Activated CD4-positive, alpha-beta T cell treated with anti-CD3 and anti-CD28 coated beads, Interleukin-2, amount 50 U/mL, for 1 hour (primary cell): ENCODE measurements around the gene PROSER3.

Experiments used
- DNase-seq: peaks from one replicate; pipeline ENCODE4 v3.0.0-alpha.2; 2020

Gene PROSER3

DNA sequence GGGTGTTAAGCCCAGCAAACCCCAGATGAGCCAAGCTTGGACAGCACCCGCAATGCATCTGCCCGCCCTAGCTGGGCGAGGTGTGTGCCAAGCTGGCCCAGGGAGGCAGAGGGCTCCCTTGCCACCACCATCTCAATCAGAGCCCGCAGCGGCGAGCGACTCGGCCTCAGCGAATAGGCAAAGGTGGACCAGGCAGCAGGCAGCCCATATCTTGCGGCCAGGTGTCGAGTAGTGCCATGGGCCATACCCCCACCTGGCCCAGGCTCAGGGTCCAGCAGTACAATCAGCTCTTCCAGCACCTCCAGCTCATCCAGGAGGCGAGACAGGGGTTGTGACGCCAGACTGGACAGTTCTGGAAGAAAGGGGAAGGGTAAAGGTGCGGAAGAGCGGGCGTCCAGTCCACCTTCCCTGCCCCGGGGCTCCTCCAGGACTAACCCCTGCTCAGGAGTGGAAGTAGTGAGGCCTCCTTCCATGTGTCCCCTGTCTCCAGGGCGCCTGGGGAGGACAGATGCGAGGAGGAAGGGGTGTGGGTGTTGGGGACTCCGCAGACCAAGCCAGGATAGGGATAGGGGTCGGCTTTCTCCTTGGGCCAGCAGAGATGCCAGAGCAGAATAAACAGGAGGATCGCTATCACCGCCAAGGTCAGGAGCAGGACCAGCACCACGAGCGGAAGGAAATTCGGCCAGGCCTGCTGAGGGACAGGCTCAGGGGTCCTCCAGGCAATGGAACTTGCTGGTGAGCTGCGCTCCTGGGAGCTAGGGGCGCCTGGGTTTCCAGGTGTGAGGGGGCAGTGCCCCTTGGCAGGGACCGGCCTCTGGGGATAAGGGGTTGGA is 18.5 kb upstream of the PROSER3 start:
- no peak for DNase-seq

DNA sequence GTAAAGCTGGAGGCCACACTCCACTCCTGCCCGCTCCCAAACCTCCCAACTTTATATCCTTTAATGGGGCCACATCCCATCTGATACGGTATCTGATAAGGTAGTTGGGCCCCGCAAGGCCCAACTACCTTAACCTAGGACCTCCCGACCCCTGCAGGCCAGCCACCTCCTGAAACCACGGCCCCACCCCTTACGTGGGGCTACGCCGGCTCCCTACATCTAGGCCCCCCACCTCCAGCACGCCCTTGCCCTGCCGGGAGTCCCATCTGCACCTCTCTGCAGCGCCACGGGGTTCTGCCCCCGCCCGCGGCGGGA is 17.9 kb upstream of the PROSER3 start:
- DNase-seq = no peak

DNA sequence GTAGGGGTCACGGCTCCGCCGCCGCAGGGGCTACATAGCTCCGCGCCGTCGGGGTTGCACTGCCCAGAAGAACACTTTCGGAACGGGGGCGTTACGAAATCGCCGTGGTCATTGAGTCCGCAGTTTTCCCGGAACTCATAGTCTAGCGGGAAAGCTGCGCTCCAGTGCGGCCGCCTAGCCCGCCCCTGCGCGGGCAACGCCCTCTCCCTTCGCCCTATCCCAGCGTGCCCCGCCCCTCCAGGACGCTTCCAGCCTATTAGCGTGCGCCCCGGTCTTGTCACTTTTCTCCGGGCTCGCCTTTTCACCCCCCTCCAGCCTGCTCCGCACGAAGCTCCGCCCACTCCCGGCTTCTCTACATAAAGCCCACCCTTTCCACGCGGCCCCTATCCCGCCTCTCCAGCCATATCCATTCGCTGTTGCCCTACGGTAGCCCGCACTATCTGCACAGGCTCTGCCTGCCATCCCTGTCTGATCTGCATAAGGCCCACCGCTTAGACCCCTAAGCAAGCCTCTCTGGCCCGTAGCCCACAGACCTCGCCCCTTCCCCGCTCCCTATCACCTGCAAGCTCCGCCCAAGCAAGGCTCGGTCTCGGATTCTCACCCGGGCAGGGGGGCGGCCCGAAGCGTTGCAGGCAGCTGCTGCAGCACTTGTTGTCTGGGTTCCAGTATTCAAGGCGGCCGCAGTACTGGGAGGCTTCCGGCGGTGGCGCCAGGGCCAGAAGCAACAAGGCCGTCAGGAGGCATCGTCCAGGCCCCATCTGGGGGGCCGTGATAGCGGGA is 17.4 kb upstream of the PROSER3 start:
- DNase-seq = peak; percentile 94

DNA sequence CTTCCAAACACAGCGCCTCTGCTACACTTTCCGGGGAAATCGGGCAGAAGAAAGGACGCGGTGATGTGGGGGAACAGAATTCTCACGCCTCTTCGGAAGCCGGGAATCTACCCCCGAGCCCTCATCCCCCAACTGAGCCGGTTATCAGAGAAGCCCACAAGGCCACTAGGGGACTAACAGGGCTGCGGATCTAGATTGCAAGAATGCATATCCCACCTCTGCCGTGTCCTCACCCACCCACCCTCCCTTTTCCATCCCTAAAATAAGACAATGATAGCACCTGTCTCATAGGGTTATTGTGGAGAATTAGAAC is 16.8 kb upstream of the PROSER3 start:
- DNase-seq = no peak

DNA sequence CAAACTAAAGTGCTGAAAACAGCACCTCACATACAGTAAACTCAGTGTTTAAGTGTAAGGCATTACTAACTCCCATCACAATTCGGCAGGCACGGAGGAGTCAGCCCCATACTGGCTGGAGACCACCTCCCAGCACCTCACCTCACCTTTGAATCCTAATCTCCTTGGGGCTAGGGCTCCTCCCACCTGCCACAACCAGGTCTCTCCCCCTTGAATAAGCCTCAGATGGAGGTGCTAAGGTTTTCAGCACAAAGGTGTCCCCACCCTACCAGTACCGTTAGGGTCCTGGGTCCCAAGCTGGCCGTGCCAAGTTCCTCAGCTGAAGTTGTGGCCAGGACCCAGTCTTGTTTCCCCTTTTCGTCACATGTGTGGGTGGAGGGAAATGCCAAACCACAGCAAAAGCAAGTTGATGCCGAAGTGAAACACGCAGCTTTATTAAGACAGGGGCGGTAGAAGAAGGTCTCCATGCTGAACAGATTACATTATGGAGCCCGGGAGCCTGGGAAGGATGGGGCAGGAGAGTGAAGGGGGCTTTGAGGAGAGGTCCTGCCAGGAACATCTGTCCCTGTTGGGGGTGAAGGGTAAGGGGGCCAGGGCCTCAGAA is 15.8 kb upstream of the PROSER3 start, which contains the start of gene IGFLR1:
Gene IGFLR1, minus strand, starts transcription at position 332 of the 604 bp plus-strand sequence. CDS start 1,272 bp downstream, outside the sequence.
- peak; percentile 50 for DNase-seq

DNA sequence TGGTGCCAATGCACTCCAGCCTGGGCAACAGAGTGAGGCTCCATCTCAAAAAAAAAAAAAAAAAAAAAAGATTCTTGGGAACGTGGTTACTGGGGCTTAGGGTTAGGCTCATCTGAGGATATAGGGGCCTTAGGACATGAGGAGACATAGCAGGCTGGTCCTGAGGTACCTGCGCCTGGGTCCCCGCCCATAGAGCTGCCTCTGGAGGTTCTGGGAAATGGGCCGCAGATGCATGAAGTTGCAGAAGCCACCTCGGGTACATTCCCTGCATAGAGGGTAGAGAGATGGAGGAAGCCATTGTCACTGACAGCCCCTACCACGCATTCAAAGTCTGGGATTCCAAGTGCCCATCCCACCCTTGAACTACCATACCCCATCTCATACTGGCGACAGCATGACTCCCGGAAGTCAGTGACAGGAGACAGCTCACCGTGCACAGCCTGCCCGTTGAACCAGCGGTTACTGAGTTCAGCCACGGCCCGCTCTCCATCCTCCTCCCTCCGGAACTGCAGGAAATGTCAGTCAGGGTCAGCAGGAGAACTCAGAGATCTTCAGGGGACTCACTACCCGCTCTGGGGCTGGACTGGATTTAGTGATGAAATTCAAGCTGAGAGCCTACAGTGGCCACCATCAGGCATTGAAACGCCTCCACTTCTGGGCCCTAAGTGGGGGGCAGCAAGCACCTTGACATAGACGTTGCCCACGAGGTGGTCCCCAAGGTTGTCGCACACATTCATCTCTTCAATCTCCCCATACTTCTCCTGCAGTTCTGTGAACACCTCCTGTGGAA is 14.1 kb upstream of the PROSER3 start:
- DNase-seq = no peak

DNA sequence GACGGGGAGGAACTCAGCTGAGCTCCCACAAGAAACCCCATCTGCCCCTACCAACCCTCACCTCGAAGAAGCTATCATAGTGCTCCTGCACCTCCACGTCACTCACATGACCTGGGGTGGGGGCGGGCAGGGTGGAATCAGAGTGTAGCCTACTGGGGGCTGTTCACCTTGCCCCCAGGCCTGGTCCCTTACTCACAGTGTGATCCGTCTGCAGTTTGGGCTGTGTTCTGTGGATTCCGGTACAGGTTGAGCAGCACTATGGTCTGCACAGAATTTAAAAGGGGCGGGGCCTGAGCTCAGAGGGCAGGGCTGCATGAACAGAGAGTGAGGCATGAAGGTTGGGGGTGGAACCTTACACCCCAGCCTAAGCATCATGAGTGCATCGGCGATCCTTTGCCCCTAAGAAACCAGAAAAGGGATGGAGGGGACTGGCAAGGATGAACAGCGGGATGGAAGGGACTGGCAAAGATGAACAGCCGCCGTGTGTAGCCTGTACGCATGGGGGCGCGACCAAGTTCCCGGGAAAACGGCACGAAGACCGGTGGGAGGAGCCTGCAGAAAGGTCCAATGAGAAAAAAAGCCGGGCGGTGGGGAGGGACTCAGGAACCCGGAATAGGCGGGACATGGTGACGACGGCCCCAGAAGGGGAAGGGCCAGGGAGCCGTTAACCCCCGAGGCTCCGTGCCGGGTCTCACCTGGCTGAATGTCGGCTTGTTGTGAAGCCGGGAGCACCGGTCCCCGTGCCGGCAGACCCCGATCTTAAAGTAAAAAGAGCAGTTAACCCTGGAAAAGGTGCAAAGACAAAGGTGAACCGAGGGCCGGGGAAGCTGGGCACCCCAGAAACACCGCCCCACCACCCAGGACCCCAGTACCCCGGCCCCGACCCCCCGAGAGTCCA is 13.3 kb upstream of the PROSER3 start:
- DNase-seq = peak; percentile 90

DNA sequence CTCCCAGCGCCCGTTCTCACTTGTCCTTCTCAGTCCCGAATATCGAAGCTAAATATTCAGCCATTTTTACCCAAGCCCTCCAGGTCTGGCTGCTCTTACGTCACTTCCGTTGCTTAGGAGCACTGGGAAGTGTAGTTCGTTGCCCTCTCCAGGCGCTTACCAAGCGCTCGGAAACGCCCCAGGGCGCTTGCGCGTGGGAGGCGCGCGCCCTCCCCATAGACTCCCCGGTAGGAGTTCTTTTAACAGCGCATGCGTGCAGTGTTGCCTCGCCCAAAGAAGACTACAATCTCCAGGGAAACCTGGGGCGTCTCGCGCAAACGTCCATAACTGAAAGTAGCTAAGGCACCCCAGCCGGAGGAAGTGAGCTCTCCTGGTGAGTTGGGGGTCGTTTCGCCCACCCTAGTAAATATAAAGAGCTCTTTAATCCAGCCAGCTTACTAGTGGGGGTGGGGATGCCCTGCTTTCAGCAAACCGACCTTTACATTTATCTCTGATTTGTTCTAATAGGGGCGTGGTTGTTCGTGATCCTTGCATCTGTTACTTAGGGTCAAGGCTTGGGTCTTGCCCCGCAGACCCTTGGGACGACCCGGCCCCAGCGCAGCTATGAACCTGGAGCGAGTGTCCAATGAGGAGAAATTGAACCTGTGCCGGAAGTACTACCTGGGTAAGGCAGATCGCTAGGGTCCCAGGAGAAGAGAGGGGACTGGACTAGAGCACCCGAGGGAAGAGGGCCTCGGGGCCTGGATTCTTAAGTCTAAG is 12.5 kb upstream of the PROSER3 start, which contains the start of the genes PSENEN and U2AF1L4:
Gene PSENEN, plus strand, starts transcription at position 324 of the 759 bp plus-strand sequence. Its CDS starts 280 bp downstream, at position 604.
Gene U2AF1L4, minus strand, starts transcription at position 91 of the 759 bp plus-strand sequence. Its CDS starts 27 bp downstream, at position 64.
- peak; percentile 92 for DNase-seq

DNA sequence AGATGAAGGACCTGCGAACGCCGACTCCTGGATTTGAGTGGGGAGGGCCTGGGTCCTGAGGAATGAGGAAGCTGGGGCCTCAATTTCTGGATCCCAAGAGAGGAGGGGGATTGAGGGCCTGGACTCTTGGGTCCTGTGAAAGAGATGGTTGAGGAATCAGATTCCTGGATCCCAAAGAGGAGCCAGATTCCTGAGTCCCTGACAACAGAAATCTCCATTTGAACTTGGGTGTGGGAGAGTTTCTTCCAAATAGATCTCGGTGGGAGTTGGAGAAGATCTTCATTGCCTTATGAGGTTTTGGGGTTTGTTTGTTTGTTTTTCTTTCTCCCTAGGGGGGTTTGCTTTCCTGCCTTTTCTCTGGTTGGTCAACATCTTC is 11.9 kb upstream of the PROSER3 start:
- no peak for DNase-seq

DNA sequence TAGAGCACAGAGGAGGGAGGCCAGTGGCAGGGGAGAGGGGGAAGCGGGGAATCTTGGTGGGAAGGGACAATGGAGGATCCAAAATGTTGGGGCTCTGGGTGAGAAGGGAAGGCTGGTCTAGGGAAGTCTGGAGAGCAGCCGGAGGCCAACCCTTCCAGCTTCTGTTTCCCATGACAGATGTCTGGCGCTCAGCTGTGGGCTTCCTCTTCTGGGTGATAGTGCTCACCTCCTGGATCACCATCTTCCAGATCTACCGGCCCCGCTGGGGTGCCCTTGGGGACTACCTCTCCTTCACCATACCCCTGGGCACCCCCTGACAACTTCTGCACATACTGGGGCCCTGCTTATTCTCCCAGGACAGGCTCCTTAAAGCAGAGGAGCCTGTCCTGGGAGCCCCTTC is 11.4 kb upstream of the PROSER3 start:
- no peak for DNase-seq

DNA sequence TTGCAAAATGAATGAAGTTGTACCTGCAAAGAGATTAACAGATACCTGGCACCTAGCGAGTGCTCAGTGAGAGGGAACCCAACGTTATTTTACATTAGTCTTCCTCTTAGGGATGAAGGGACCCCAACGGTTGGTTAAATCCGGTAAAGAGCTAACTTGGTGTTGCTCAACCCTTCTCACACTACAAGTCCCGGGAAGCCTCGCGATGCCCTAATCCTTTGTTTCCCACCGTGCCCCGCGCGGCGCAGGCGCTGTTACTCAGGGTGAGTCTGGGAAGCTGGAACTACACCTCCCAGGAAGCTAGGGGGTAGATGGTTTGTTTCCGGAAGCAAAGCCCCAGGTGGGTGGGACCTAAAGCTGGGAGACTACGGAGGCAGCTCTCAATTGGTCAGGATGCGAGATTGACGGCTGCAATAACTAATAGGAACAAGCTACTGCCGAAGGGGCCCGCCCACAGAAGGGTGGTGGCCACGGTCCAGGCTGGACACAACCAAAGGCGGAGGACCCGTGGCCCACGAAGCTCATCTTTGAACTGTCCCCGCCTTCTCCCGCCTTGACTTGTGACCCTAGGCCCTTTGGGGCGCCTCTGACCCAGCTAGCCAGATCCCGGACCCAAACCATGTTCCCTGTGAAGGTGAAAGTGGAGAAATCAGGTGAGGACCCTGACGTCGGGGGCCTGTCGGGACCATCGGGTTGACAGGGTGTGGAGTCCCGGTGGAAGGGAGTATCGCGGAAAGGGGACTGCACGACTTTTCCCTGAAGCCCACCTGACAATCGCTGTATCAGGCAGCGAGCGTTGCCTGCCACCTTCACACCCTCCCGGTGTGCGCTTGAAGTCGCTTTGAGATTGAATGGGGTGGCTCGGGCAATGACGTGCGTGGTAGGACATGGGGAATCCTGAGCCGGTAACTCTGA is 9.6 kb upstream of the PROSER3 start, which contains the start of gene LIN37:
Gene LIN37, plus strand, starts transcription at position 471 of the 915 bp plus-strand sequence. Its CDS starts 149 bp downstream, at position 620.
- peak; percentile 97 for DNase-seq

DNA sequence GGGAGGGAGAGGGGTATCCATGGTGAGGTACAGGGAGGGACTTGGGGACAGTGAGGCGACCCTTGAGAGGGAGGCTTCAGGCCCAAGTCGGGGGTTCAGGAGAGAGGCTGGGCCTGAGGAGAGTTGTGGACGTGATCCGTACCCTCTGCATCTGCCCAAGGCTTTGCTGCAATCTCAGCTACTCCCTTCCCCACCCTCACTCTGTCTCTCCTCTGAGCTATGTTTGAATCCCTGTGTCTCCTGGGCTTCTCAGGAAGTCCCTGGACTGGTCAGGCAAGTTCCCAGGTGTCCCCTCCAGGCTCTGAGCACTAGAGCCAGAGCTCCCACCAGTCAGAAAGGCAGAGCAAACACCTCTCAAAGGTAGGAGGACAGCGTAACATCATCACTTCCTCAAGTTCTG is 7.8 kb upstream of the PROSER3 start:
- no peak for DNase-seq

DNA sequence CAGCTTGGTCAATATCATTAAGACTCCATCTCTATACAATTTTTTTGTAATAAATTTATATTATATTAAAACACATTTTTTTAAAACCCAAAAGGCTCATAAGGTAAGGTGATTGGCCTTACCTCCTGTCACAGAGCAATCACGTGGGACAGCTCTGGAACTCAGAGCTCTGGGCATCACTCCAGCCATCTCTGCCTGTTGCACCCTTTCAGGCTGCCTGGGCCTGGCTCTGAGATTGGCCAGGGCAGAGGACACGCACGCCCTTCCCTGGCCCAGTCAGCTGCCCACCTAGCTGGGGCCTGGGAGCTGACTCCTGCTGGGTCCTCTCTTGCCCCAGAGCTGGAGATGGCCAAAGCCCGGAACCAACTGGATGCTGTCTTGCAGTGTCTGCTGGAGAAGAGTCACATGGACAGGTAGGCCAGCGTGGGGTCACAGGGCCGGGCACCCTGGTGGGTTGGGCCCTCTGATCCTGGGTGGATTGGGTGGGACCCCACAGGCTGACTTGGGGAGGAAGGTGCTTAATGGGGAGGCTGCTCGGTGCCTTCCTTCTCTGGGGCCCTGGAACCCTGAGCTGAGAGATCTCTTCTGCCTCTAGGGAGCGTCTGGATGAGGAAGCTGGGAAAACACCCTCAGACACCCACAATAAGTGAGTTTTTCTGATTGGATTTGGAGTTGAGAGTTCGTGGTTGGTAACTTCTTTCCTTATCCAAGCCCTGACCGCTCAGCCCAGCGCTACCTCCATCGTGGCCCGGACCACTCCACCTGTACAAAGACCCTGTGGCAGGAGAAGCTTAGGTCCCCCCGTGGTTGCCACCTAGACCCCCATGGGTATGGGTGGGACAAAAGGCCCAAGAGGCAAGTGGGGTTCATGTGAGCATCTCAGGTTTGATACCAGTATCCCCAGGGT is 5.9 kb upstream of the PROSER3 start:
- no peak for DNase-seq

DNA sequence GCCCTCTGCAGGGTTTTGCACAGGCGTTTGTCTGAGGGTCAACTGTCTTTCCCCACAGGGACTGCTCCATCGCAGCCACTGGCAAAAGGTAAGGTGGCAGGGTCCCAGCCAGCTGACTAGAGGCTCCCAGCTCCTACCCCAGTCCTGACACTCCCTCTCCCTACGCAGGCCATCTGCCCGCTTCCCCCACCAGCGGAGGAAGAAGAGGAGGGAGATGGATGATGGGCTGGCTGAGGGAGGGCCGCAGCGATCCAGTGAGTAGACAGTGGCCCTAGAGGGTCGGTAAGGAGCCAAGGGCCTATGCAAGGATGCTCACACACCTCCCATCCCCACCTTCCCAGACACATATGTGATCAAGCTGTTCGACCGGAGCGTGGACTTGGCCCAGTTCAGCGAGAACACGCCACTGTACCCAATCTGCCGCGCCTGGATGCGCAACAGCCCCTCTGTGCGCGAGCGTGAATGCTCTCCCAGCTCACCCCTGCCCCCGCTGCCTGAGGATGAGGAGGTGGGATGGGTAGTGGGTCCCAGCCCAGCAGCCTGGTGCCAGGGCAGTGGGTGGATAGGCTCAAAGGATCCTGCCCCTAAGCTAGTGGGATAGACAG is 5.1 kb upstream of the PROSER3 start:
- DNase-seq = no peak

DNA sequence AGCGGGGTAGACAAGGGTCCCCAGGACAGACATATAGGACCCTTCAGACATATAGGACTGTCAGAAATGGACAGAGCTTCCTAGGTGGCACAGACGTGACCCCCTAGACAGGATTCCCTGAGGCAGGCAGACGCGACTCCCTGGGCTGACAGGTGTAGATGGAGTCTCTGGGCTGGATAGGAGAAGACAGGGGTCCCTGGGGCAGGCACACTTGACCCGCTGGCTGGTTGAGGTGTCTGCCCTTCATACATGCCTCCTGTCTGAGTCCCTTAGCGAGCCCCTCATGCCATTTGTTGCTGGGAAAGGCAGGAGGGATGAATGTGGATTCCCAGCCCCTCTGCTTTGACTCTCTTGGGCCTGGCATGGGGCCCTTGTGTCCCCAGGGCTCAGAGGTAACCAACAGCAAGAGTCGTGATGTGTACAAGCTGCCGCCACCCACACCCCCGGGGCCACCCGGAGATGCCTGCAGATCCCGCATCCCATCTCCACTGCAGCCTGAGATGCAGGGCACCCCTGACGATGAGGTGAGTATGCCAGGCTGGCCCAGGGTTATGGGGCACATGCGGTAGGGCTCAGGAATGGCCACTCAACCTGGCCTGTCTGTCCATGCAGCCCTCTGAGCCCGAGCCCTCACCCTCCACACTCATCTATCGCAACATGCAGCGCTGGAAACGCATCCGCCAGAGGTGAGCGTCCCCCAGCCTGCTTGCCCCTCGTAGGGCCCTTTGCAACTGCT is 4.2 kb upstream of the PROSER3 start:
- no peak for DNase-seq

DNA sequence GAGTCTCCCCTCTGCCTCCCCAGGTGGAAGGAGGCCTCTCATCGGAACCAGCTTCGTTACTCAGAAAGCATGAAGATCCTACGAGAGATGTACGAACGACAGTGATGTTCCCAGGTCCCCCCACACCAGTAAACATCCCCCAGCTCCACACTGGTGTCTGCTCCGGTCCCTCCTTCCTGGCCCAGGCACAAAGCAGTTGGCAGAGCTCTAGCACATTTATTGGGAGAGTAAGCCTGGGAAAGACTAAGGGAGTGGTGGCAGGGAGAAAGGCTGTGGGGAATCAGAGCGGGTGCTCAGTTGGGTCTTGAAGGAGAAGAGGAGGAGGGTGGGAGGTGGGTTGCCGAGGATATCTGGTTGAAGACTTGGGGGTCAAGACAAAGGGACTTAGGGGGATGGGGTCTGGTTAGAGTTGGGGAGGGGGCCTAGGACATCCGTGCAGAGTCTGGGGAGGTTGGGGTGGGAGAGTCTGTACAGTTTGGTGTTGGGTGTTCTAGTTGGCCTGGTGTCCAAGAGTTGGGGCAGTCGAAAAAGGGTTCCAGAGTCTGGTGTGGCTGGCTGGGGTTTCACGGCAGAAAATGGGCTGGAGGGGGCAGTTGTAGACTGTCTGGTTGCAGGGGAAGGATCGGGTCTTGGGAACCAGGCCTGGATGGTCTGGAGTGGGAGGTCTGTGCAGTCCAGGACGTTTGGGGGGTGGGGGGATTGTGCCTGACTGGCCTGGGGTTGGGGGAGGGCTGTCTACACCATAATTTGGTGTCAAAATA is 3.4 kb upstream of the PROSER3 start:
- DNase-seq = no peak

DNA sequence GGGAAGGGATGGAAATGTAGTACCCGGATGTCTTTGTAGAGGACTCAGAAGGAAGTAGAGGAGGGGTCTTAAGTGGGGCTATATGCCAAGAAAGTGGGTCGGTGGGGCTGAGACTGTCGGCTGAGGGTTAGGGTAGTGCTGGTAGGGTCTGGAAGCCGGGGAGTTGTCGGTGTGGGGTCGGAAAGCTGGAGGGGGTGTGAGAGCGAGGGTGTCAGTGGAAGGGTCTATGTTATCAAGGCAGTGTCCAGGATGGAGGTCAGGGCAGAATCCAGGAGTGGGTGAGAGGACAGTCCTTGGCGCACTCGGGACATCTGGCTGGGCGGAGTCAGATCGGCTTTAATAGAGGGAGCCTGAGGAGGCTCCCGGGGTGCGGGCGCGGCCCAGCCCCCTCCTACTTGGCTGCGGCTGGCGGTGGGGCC is 2.8 kb upstream of the PROSER3 start:
- no peak for DNase-seq
